SIG-M5 treated with dmso at 0.1 percent for 504 hours (cell line): Measurements from ENCODE around the gene CRHR1.

Experiments
- DNase-seq: peaks from one replicate; lab custom pipeline; 2025; ENCODE audit not compliant: unreplicated experiment; lab: John Stamatoyannopoulos, UW

The CRHR1 gene

DNA sequence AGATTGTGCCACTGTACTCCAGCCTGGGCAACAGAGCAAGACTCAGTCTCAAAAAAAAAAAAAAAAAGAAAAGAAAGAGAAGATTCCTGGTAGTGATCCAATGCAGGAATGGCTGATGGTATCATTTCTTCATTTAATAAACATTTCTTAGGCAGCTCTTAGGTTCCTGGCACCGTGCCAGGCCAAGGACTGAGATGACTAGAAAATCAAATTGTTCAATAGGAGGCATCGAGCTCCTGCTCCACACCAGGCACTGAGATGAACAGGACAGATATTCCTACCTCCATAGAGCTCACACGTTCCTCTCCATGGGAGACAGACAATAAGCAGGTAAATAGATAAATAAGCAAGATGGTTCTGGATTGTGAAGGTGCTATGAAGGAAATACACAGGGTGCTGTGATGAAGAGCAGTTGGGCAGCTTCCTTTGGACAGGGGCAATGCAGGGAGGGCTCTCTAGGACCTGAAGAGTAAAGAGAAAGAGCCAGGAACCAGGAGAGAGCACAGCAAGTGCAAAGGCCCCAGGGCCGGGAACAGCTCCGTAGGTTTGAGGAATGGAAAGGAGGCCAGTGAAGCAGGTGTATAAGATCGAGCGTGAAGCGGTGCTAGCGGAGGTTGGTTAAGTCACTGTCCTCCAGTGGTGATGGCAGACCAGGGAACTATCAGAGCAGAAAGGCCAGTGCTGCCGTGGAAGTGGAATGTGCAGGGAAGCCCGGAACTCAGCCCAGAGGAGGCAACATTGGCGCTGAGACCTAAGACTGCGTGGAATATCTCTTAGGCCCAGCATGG lies 26.5 kb upstream of the CRHR1 start:
- DNase-seq = no peak

DNA sequence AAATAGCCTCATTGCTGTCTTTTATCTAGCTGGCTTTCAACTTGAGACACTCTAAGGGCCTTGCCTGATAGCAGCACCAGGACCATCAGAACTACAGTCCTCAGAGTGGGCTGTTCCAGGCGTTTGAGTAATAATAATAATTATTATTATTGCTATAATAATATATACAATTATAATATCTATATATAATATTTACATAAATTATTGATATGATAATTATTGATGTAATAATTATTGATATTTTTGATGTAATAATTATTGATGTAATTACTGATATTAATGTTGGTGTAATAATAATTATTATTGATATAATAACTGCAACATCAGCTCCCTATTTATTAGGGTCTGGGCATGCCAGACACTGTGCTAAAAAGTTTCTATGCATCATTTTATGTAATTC lies 25.6 kb upstream of the CRHR1 start:
- DNase-seq = no peak

DNA sequence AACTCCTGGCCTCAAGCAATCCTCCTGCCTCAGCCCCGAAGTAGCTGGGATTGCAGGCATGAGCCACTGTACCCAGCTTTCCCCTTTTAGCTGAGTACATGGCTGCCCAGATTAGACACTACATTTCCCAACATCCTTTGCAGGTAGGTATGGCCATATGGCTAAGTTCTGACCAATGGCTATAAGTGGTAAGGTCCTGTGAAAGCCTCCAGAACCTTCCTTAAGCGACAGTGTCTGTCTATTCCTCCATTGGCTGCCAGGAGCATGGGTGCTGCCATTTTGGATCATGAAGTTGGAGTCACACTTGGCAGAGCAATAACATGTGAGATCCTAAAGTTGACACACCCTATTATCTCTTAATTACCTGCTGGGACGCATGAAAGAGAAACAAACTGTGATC lies 24.4 kb upstream of the CRHR1 start:
- no peak for DNase-seq

DNA sequence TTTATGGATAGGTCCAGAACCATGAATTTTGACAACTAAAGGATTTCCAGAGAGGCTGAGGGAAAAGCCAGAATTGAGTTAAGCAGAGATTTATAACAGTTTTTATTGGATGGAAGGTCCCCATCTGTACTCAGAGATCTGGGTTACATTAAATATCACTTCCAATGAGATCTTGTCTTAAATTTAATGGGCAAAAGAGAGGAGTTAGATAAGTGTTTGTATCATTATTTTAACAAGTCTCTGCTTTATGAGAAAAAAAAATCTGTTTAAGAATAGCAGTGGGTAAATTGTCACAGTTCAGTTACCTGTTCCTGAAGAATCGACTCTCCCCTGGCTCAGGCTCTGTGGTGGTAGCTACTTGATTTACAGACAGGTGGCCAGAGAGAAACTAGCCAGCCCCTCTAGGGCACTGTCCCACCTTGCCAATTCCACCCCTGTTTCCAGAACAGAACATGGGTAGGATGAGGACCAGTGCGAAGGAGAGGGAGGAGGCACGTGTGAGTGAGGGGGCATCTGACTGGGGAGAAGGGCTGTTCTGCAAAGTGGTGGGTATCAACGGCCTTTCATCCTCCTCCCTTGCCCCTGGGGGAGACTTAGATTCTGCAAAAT lies 22.1 kb upstream of the CRHR1 start:
- no peak for DNase-seq

DNA sequence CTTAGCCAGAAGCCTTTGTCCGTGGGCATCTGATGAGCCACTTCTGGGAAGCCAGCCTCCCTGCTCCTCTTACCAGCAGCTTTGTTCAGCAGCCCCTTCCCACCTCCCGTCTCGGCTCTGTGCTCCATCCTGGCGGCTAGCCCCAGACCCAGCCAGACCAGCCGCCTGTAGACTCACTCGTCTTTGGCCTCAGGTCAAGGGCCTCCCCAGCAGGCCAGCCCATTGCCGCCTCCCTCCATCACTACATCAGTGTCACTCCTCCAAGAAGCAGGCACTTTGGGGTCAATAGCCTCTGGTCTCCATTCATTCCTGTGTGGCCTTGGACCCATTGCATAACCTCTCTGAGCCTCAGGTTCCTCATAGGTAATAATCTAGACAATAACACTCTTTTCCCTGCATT lies 20.9 kb upstream of the CRHR1 start:
- no peak for DNase-seq

DNA sequence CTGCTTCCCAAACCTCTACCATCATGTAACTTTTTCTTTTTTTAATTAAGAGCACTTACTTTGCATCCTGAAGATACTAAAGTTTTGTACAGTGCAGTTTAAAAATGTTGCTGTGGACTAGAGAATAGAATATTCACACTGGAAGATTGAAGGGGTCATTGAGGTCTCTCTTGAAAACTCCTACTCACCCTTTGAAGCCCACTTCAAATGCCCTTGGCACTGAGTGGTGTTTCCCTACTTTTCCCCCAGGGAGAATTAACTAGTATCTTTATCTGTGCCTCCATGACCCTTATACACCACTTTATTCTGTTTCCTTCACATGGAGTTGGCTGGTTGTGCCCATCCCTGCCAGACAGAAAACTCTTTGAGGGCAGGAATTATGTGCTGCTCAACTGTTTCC lies 19.6 kb upstream of the CRHR1 start:
- no peak for DNase-seq

DNA sequence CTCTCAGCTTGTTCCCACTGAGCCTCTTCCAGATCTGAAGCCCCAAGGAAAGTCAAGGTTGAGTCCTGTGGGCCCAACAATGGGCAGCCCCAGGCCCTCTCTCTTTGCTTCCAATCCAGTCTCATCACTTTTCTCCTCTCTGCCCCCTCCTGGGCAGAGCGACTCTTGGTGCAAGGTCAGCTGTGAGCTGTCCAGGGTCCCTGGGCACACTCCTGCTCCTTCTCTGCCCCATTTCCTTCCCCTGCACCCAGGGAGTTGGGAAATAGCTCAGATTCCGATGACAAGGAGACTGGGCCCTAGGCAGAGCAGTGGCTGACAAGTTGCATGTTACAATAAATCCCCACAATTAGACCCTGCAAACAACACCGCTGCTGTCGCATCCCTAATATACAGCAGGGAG lies 16.1 kb upstream of the CRHR1 start:
- no peak for DNase-seq

DNA sequence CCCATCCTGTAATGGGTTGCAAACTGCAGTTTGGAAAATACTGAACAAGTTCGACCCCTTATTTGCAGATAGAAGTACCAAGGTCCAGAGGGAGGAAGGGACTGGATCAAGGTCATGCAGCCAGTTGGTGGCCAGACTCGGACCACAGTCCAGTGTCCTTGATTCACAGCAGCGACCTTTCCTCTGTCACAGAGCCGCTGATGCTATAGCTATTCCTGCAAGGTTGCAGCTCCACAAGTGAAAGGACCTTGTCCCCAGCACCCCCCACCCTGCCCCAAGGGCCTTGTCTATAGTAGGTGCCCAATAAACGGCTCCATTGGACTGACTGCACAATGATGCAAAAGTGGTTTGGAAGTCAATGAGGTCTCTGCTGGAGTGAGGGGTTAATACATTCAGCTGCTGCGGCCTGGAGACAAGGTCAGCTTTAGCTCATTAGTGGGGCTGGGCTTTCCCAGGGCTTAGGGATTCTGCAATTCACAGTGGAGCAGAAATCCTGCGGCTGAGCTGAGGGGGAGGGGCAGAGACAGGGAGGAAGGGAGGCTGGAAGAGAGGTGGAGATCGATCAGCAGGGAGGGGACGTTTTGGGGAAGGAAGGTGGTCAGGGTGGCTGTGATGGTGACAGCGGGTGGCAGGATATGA lies 13.4 kb upstream of the CRHR1 start:
- no peak for DNase-seq

DNA sequence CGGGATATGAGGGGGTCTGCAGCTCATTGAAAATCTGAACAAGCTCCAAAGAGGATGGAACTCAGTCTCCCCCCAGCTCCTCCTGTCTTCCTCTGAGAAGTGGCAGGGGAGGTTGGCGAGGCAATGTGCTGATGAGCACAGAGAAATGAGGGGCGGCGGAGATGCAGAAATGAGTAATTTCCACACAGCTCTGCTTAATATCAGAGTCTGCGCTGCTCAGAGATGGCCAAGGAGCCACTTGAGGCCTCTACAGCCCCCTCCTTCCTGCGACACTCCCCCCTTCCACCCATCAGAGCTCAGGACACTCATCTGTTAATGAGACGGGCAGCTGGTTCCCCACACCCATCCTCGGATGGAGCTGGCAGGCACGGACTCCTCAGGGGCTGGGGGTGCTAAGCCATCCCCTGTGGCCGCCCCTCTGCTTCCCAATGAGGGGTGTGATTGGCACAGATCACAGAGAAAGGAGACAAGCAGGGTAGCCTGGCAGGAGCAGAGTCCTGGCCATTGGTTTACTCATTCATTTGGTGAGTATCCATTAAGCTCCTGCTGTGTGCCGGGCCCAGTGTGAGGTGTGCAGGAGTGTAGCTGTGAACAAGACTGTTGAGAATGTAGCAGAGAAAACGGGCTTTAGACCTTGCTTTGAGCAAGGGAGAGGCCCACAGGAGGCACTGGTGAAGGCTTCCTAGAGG lies 12.7 kb upstream of the CRHR1 start:
- DNase-seq = no peak

DNA sequence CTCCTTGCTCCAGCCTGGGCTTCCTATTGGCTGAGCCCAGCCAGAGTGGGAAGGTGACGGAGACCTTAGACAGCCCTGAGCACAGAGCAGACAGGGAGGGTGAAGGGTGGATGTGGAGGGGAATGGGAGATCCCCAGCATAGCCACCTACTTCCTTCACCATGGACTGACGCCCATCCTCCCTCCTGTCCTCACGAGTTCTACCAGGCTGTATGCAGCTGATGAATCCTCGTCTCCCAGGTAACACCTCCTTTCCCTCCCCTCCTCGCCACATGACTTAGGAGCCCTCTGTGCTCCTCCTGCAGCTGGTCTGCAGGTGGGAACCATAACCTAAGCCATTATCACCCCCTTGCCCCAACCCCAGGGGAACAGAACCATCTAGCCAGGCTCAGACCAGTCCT lies 9.0 kb upstream of the CRHR1 start:
- DNase-seq = no peak

DNA sequence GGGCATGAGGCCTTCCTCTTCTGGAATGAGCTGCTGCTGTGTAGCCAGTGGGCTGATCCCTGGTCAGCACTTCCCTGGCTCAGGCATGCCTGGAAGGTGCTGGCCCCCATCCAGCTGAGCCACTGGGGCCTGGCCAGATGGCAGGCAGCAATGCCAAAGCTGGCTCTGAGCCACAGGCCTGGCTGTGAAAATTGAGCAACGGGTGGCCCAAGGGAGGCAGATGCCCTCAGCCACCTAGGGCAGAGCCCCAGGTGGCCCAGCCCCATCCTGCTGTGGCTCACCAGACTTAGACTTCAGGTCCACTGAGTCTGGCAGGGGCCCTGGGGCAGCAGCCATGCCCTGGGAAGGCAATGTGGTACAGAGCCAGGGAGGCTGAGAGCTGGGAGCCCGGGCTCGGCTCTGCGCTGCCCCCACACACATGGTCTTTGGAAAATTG lies 8.5 kb upstream of the CRHR1 start:
- DNase-seq = no peak

DNA sequence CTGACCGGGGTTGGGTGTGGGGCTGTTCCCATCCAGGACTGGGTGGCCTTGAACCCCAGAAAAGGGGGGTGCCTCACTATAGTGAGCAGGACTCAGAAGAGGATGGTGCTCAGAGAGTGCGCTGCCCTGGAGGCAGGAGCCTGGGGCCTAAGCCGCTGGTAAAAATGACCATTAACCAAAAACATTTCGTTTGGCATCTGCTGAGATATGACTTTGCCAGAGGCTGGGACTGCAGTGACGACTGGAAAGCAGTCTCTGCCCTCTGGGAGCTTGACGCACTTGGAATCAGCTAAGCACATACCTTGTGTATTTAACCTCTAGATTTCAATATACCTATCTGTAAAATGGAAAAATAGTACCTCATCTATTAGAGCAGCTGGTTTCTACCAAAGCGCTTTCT lies 7.2 kb upstream of the CRHR1 start:
- no peak for DNase-seq

DNA sequence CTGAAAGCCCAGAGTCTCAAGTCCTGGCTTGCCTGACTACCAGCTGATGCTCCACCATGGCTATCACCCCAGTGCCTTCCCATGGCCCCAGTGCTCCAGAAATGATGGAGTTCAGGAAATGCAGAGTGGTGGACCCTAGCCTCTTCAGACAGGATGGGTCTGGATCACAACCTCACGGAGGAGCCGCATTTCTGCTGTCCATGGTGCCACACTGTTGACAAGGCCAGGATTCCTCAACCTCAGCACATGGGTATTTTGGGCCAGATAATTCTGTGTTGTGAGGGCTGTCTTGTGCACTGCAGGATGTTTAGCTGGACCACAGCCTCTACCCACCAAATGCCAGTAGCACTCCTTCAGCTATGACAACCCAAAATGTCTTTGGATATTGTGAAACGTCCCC lies 6.7 kb upstream of the CRHR1 start:
- DNase-seq = no peak

DNA sequence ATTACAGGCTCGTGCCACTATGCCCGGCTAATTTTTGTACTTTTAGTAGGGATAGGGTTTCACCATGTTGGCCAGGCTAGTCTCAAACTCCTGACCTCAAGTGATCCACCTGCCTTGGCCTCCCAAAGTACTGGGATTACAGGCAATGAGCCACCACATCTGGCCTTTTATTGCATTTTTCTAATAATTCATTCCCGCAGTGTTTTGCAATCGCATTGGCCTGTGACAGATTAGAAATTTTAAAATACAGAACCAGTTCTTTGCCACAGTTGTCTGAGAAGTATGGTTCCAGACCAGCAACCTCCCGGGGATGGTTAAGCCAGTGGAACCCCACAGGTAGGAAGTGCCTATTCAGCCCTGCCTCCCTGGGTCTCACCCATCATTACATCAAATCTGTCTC lies 3.2 kb upstream of the CRHR1 start:
- no peak for DNase-seq

DNA sequence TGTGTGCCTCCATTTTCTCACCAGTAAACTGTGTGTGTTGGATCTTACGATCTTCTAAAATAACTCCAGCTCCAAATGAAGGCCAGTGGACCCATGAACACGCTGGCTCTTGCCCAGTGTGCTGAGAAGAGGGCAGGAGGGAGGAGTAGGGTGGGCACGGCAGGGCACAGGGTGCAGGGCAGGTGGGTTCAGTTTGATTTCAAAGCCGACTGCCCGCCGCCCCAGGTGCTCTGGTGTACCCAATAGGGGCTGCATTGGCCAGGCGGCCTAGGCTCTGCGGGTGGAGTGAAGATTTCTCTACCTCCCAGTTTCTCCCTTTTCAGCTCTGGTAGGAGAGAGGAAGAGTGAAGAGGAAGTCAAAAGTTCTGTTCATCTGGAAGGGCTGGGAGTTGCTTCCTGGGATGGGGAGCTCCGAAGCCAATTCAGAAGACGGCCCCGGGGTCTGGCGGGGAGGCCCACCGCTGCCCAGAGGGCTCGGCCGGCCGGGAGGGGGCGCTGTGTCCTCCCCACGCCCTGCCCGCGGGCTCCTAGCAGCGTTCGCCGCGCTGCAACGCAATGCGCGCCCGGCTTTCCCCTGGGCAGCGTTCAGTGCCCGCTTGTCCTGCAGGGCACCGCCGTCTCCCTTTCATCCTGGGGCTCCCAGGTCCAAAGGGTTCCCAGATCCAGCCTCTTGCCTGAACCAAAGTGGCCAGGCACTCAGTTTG lies 1.1 kb upstream of the CRHR1 start:
- DNase-seq = no peak

DNA sequence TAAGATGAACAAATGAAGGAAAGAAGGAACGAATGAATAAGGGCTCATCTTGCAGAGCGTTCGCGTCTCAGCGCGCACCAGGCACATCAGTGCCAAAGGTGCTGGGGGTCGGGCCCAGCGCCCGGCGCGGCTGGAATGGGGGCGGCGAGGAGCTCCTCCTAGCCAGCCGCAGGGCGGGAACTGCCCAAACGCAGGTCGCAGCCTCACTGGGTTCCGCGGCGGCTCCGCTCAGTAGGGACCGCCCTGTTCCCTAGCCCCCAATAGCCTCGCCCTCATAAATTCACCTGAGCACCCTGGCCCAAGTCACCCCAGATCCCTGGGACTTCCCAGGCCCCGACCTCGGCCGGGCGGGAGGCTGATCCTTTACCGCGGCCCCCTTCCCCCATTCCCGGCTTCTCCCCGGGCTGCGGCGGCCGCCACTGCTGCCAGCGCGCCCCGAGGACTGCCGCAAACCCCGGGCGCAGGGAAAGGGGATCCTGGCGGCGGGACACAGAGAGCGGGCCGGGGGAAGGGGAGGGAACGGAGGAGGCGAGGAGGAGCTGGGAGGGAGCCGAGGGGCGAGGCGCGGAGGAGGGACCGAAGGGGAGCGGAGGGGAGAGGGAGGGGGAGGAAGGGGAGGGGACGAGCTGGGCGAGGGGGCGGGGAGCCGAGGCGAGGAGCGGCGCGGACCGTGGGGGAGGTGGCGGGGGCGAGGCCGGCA lies 377 bp upstream of the CRHR1 start:
- DNase-seq = no peak

DNA sequence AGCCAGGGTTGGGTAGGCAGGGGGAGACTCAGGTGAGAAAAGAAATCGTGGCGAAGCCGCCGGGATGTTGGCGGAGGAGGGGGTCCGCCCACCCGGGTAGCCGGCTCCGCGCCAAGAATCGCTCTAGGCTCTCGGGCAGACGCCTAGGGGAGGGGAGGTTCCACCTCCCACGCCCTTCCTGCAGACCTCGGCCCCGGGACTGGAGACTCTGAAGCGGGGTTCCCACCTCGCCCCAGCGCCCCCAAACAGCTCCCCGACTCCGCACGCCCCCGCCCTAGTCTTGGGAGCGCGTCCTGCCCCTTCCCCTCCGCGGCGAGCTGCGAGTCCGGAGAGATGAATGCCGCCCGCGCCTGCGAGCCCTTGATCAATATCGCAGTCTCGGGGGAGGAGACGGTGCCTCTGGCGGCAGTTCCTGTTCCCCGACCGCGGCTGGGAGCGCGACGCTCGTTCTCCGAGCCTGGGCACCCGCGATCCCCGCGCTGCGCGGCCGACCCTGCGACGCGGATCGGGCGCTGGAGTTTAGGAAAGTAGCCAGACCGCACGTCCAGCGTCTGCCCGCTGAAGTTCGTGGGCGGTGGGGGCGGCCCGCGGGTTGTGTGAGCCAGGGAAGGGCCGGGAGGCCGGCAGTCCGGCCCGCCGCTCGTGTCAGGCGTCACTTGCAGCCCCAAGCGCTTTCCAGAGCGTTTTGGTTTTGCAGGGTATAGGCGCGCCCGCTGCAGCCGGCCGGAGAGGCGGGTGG lies 790 bp downstream of the CRHR1 start:
- DNase-seq = peak; percentile 63

DNA sequence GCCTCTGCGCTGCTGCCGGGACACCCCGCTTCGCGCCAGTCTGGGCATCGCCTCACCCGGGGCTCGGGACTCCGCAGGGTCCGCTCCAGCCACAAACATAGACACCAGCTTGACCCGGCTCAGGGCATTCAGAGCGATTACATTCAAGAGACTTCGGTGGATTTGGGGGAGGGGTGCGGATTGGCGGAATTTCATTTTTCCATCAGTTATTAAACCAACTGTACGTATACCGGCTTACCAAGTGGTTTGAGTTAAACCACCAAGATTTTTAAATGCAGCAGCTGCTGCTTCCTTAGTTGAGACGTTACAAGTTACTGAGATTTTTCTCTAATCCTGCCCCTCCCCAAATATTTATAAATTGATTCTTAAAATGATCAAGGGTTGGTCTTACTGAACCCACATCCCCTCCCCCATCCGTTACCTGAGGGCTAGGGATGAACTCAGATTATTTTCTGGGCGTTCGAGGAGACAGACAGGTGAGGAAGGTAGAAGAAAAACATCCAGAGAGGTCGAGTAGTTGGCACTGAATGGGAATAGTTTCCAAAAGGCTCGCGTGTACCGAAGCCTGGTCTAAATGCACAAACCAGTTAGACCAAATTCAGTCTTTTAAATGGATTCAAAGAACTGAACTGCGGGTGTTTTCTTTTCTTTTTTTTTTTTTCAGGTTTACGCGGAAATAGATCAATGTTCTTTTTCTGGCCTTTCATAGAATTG lies 1.5 kb downstream of the CRHR1 start:
- DNase-seq = no peak

DNA sequence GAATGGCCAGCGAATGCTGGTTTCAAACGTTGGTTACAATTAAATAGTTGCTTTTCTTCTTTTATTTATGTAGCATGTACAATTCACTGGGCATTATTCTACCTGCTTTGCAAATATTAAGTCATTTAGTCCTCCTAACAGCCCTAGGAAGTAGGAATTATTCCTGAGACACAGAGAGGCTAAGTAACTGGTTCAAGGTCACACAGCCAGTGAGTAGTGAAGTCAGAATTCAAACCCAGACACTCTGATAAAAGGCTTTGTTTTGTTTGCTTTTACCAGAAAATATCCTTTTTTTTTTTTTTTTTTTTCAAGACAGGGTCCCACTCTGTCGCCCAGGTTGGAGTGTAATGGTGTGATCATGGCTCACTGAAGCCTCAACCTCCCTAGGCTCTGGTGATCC lies 2.2 kb downstream of the CRHR1 start:
- no peak for DNase-seq
